GM12875 (cell line): ENCODE results near the gene BLOC1S6.

Source experiments
- H3K4me3 ChIP-seq: one replicate; pipeline ENCODE4 v1.5.1; 2011; ENCODE audit warnings: low read depth, low read length, control low read depth
- CTCF ChIP-seq: IDR thresholded peaks from 2 replicates; pipeline ENCODE4 v1.5.1; 2011; ENCODE audit warnings: low read depth, mild to moderate bottlenecking, control low read depth, inconsistent platforms, low read length, moderate library complexity, borderline replicate concordance; ENCODE audit not compliant: insufficient read depth

The BLOC1S6 gene, protein sequence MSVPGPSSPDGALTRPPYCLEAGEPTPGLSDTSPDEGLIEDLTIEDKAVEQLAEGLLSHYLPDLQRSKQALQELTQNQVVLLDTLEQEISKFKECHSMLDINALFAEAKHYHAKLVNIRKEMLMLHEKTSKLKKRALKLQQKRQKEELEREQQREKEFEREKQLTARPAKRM

DNA sequence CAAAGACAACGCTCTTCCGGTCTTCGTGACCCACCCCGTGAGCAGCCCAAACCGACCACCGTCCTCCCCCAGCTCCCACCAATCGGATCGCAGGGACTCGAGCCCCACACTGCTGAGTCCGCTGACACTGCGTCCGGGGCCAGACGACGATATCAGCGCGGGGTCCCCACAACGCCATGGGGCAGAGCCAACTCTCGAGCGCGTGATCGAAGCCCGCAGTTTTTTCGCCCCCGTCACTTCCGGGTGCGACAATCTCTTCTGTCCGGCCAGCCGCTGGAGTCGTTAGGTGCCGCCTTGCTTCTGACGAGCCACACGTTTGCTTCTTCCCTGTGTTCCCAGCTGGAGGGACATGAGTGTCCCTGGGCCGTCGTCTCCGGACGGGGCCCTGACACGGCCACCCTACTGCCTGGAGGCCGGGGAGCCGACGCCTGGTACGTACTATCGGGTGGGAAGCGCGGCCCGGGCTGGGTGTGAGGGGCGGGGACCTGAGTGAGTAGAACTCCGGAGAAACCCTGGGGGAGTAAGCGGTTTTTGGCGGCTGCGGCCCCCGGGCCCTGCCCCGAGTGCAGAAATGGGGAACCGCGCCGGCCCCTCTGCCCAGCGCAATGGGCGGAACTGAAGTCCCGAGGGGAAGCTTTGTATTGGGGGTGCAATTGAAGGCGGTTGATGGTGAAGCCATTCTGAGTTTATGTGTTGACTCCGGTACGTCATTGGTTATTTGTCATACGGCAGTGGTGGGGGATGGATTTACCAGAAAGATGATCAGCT lies at the start of gene BLOC1S6:
BLOC1S6 (plus strand) TSS at position 285 of the 768 bp plus-strand sequence; CDS start at position 350, 65 bp downstream.
- no peak for TF ChIP-seq CTCF
- peak within 1 kb of the TSS; percentile 74 for H3K4me3 ChIP-seq

- no peak for TF ChIP-seq CTCF
- H3K4me3 ChIP-seq, result no peak overlapping the region
These were observed 47.5 kb upstream of the BLOC1S6 start for GRCh38 chr15:45539680-45540079.

GRCh38 chr15:45540531-45540930 lies 46.6 kb upstream of the BLOC1S6 start:
- H3K4me3 ChIP-seq, result no peak overlapping the region
- TF ChIP-seq CTCF, result no peak

DNA sequence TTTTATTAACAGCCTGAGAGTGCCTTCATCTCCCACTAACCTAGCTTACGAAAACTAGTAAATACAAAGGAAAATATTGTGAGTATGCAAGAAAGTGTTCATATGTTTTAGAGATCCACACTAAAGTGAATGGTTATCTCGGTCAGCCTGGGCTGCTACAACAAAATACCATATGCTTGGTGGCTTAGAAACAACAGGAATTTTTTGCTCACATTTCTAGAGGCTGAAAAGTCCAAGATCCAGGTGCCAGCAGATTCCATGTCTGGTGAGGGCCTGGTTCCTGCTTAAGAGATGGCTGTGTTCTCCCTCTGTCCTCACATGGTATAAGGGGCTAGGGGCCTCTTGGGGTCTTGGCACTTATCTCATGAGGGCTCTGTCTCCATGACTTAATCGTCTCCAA lies 44.1 kb upstream of the BLOC1S6 start:
- no peak for TF ChIP-seq CTCF
- no peak overlapping the region for H3K4me3 ChIP-seq

DNA sequence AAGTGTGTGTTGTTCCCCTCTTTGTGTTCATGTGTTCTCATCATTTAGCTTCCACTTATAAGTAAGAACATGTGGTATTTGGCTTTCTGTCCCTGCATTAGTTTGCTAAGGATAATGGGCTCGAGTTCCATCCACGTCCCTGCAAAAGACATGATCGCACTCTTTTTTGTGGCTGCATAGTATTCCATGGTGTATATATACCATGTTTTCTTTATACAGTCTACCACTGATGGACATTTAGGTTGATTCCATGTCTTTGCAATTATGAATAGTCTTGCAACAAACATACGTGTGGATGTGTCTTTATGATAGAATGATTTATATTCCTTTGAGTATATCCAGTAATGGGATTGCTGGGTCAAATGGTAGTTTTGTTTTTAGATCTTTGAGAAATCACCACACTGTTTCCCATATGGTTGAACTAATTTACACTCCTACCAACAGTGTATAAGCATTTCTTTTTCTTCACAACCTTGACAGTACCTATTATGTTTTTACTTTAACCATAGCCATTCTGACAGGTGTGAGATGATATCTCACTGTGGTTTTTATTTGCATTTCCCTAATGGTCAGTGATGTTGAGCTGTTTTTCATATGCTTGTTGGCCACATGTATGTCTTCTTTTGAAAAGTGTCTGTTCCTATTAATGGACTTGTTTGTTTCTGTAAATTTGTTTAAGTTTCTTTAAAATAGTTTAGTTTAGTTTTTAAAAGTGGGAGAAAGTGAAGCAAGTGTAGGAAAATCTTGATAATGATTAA lies 42.7 kb upstream of the BLOC1S6 start:
- H3K4me3 ChIP-seq, result no peak overlapping the region
- no peak for TF ChIP-seq CTCF

DNA sequence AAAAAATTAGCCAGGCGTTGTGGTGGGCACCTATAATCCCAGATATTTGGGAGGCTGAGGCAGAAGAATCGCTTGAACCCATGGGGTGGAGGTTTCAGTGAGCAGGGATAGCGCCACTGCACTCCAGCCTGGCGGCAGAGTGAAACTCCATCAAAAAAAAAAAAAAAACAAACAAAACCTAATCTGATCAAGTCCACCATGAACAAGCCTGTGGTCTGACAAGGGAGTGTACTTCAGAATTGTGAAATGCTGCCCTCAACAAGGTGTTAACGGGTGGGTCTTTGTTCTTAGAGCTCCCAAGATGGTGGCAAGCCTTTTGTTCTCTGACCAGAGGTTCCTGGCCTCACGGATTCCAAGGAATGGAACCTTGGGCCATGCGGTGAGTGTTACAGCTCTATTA lies 40.4 kb upstream of the BLOC1S6 start:
- no peak for TF ChIP-seq CTCF
- no peak overlapping the region for H3K4me3 ChIP-seq
